Naive B cell (primary cell): ENCODE data around the gene CDK14. TPM values are rescaled to one million over a fixed set of nuclear protein-coding genes. Genes with fewer than 3 reads are reported as not detected.
"Not testable (repeated sequence)": the region's sequence is repeated elsewhere in the genome, so short reads cannot be mapped to it uniquely, and the experiment has no call there.

ENCODE experiments used
- ATAC-seq, 2 donors: fragments of 150-1000 bp; cut with Tn5 transposase; 2 replicates each; pipeline ENCODE4 v1.10.0; 2021; ENCODE audit warnings: low read depth in 2 of 2, mild to moderate bottlenecking in 2 of 2, moderate library complexity in 2 of 2
- DNase-seq: peaks from one replicate; pipeline ENCODE4 v3.0.0; 2022
- H3K27ac Mint-ChIP-seq, 6 donors: one replicate each; pipeline ENCODE4 v1.8.0; 2020 to 2022; ENCODE audit warnings: mild to moderate bottlenecking in 6 of 6, mixed read lengths in 6 of 6, moderate library complexity in 5 of 6, inconsistent platforms in 2 of 6
- H3K27me3 Mint-ChIP-seq, 3 donors: one replicate each; pipeline ENCODE4 v1.8.0; 2021 to 2022; ENCODE audit warnings: mixed read lengths in 3 of 3, mild to moderate bottlenecking in 1 of 3
- H3K36me3 Mint-ChIP-seq, 2 donors: one replicate each; pipeline ENCODE4 v1.8.0; 2020 to 2022; ENCODE audit warnings: mixed read lengths in 2 of 2, inconsistent platforms in 1 of 2, mild to moderate bottlenecking in 1 of 2
- H3K4me1 Mint-ChIP-seq, 3 donors: one replicate each; pipeline ENCODE4 v1.8.0; 2020 to 2022; ENCODE audit warnings: mixed read lengths in 3 of 3, inconsistent platforms in 1 of 3, mild to moderate bottlenecking in 1 of 3, moderate library complexity in 1 of 3
- H3K4me3 Mint-ChIP-seq, 8 donors: one replicate each; pipeline ENCODE4 v1.8.0; 2020 to 2022; ENCODE audit warnings: mild to moderate bottlenecking in 8 of 8, mixed read lengths in 8 of 8, moderate library complexity in 8 of 8, inconsistent platforms in 2 of 8
- H3K9me3 Mint-ChIP-seq, 7 donors: one replicate each; pipeline ENCODE4 v1.8.0; 2020 to 2022; ENCODE audit warnings: mixed read lengths in 7 of 7, mild to moderate bottlenecking in 5 of 7, inconsistent platforms in 2 of 7, moderate library complexity in 1 of 7
- polyA plus RNA-seq, 6 donors: library from polyadenylated mRNA; unstranded; fragments of 300-500 nt; fragmentation: Illumina TruSeq; gene quantifications; one replicate each; pipeline ENCODE4 v1.2.3, GENCODE V29; 2021; ENCODE audit warnings: low read depth in 6 of 6

The CDK14 gene
- polyA plus RNA-seq, 6 donors from 2014 or later, result 22.8 to 55.5 (median 42.3) TPM

GRCh38 chr7:90747516-90747915 lies 151.4 kb downstream of the CDK14 start:
- Mint-ChIP-seq H3K27me3 (no peaks in the 10 kb centered on the region), H3K36me3 (peaks cover 13 to 23% of the 10 kb centered on the region in 2 donors), H3K4me1 (peaks cover 29 to 48% (median 38%) of the 10 kb centered on the region in 3 donors), H3K27ac (peak overlapping the region in 1 of 6 donors; percentile 39), H3K4me3 (no peak overlapping the region), H3K9me3 (peaks cover 0 to 7% (median 0%) of the 10 kb centered on the region in 7 donors)
- ATAC-seq (no peak), DNase-seq (no peak)

GRCh38 chr7:90749262-90749661 lies 153.1 kb downstream of the CDK14 start:
- H3K4me3 Mint-ChIP-seq, result peak overlapping the region in 2 of 8 donors; percentile 29 to 44
- peak overlapping the region; percentile 20 to 76 (median 50) for H3K27ac Mint-ChIP-seq
- H3K27me3 Mint-ChIP-seq, result no peaks in the 10 kb centered on the region
- H3K36me3 Mint-ChIP-seq, result peaks cover 13 to 28% of the 10 kb centered on the region in 2 donors
- DNase-seq, result no peak
- peaks cover 0 to 7% (median 0%) of the 10 kb centered on the region in 7 donors for H3K9me3 Mint-ChIP-seq
- no peak for ATAC-seq
- H3K4me1 Mint-ChIP-seq, result peaks cover 42 to 66% (median 48%) of the 10 kb centered on the region in 3 donors

GRCh38 chr7:90749774-90750173 lies 153.7 kb downstream of the CDK14 start:
- no peaks in the 10 kb centered on the region for H3K27me3 Mint-ChIP-seq

GRCh38 chr7:90751595-90751994 lies 155.5 kb downstream of the CDK14 start:
- no peak for DNase-seq
- Mint-ChIP-seq H3K9me3 (no peaks in the 10 kb centered on the region), H3K36me3 (peaks cover 10 to 20% of the 10 kb centered on the region in 2 donors), H3K27me3 (no peaks in the 10 kb centered on the region), H3K4me1 (peaks cover 53 to 75% (median 58%) of the 10 kb centered on the region in 3 donors), H3K4me3 (no peak overlapping the region), H3K27ac (peak overlapping the region in 2 of 6 donors; percentile 41 to 69)
- ATAC-seq, result no peak

More at GRCh38 chr7:90749774-90750173, 153.7 kb downstream of the CDK14 start:
- Mint-ChIP-seq H3K36me3 (peaks cover 13 to 24% of the 10 kb centered on the region in 2 donors), H3K4me1 (peaks cover 47 to 71% (median 53%) of the 10 kb centered on the region in 3 donors), H3K27ac (peak overlapping the region in 2 of 6 donors; percentile 26 to 61), H3K9me3 (peaks cover 0 to 7% (median 0%) of the 10 kb centered on the region in 7 donors), H3K4me3 (peak overlapping the region in 2 of 8 donors; percentile 37 to 44)
- DNase-seq, result no peak
- ATAC-seq, result peak; percentile 60 to 76

GRCh38 chr7:90752051-90752450 lies 155.9 kb downstream of the CDK14 start:
- Mint-ChIP-seq H3K27ac (peak overlapping the region in 2 of 6 donors; percentile 30 to 41), H3K4me1 (peaks cover 58 to 80% (median 63%) of the 10 kb centered on the region in 3 donors), H3K27me3 (no peaks in the 10 kb centered on the region), H3K9me3 (no peaks in the 10 kb centered on the region), H3K36me3 (peaks cover 10 to 20% of the 10 kb centered on the region in 2 donors), H3K4me3 (no peak overlapping the region)
- DNase-seq (no peak), ATAC-seq (no peak)

GRCh38 chr7:90755041-90755440 lies 158.9 kb downstream of the CDK14 start:
- H3K4me1 Mint-ChIP-seq, result peaks cover 65 to 87% (median 71%) of the 10 kb centered on the region in 3 donors
- peaks cover 14 to 19% of the 10 kb centered on the region in 2 donors for H3K36me3 Mint-ChIP-seq
- peaks cover 0 to 9% (median 2%) of the 10 kb centered on the region in 7 donors for H3K9me3 Mint-ChIP-seq
- peak overlapping the region in 1 of 6 donors; percentile 26 for H3K27ac Mint-ChIP-seq
- DNase-seq (no peak), ATAC-seq (no peak)
- H3K4me3 Mint-ChIP-seq, result no peak overlapping the region
- no peaks in the 10 kb centered on the region for H3K27me3 Mint-ChIP-seq

GRCh38 chr7:90756366-90756765 lies 160.2 kb downstream of the CDK14 start:
- H3K4me1 Mint-ChIP-seq, result peaks cover 68 to 92% (median 76%) of the 10 kb centered on the region in 3 donors

GRCh38 chr7:90757565-90757950 lies 161.4 kb downstream of the CDK14 start:
- H3K9me3 Mint-ChIP-seq, H3K27me3 Mint-ChIP-seq: not testable (repeated sequence)
- DNase-seq, result peak; percentile 17
- Mint-ChIP-seq H3K27ac (peak overlapping the region; percentile 29 to 90 (median 64)), H3K36me3 (peaks cover 12 to 22% of the 10 kb centered on the region in 2 donors), H3K4me3 (peak overlapping the region in 7 of 8 donors; percentile 56 to 81 (median 66)), H3K4me1 (peaks cover 66 to 91% (median 80%) of the 10 kb centered on the region in 3 donors)
- ATAC-seq, result peak; percentile 96 to 98

More at GRCh38 chr7:90756366-90756765, 160.2 kb downstream of the CDK14 start:
- H3K9me3 Mint-ChIP-seq, result peaks cover 0 to 9% (median 2%) of the 10 kb centered on the region in 7 donors
- peak overlapping the region in 2 of 8 donors; percentile 3 to 6 for H3K4me3 Mint-ChIP-seq
- no peak for ATAC-seq
- H3K36me3 Mint-ChIP-seq, result peaks cover 10 to 19% of the 10 kb centered on the region in 2 donors
- no peak for DNase-seq
- peak overlapping the region in 3 of 6 donors; percentile 23 to 56 (median 29) for H3K27ac Mint-ChIP-seq
- no peaks in the 10 kb centered on the region for H3K27me3 Mint-ChIP-seq

- no peaks in the 10 kb centered on the region for H3K27me3 Mint-ChIP-seq
- DNase-seq (no peak), ATAC-seq (no peak)
- peaks cover 12 to 17% of the 10 kb centered on the region in 2 donors for H3K36me3 Mint-ChIP-seq
- peaks cover 0 to 9% (median 3%) of the 10 kb centered on the region in 7 donors for H3K9me3 Mint-ChIP-seq
- peak overlapping the region in 5 of 6 donors; percentile 30 to 90 (median 55) for H3K27ac Mint-ChIP-seq
- peaks cover 64 to 91% (median 84%) of the 10 kb centered on the region in 3 donors for H3K4me1 Mint-ChIP-seq
- peak overlapping the region in 1 of 8 donors; percentile 7 for H3K4me3 Mint-ChIP-seq
Measured at GRCh38 chr7:90758933-90759562, 162.9 kb downstream of the CDK14 start.

GRCh38 chr7:90759710-90760109 lies 163.6 kb downstream of the CDK14 start:
- no peak for DNase-seq
- peaks cover 64 to 88% (median 84%) of the 10 kb centered on the region in 3 donors for H3K4me1 Mint-ChIP-seq
- H3K9me3 Mint-ChIP-seq, result peaks cover 0 to 13% (median 3%) of the 10 kb centered on the region in 7 donors
- peak overlapping the region in 3 of 8 donors; percentile 7 to 58 (median 9) for H3K4me3 Mint-ChIP-seq
- peaks cover 17 to 18% of the 10 kb centered on the region in 2 donors for H3K36me3 Mint-ChIP-seq
- peak overlapping the region in 5 of 6 donors; percentile 30 to 90 (median 45) for H3K27ac Mint-ChIP-seq
- ATAC-seq, result no peak
- no peaks in the 10 kb centered on the region for H3K27me3 Mint-ChIP-seq

- Mint-ChIP-seq H3K9me3 (peaks cover 0 to 18% (median 4%) of the 10 kb centered on the region in 7 donors), H3K27ac (peak overlapping the region in 4 of 6 donors; percentile 11 to 88 (median 32)), H3K4me1 (peaks cover 69 to 91% (median 88%) of the 10 kb centered on the region in 3 donors), H3K36me3 (peaks cover 25 to 28% of the 10 kb centered on the region in 2 donors), H3K27me3 (no peaks in the 10 kb centered on the region), H3K4me3 (no peak overlapping the region)
- ATAC-seq, result no peak
- DNase-seq, result no peak
Measured at GRCh38 chr7:90760892-90761291, 164.8 kb downstream of the CDK14 start.

- DNase-seq, result no peak
- peaks cover 0 to 18% (median 4%) of the 10 kb centered on the region in 7 donors for H3K9me3 Mint-ChIP-seq
- peaks cover 65 to 89% (median 85%) of the 10 kb centered on the region in 3 donors for H3K4me1 Mint-ChIP-seq
- no peak overlapping the region for H3K4me3 Mint-ChIP-seq
- no peak for ATAC-seq
- peak overlapping the region in 4 of 6 donors; percentile 12 to 49 (median 32) for H3K27ac Mint-ChIP-seq
- peaks cover 32 to 33% of the 10 kb centered on the region in 2 donors for H3K36me3 Mint-ChIP-seq
- H3K27me3 Mint-ChIP-seq, result no peaks in the 10 kb centered on the region
Measured at GRCh38 chr7:90761584-90761983, 165.5 kb downstream of the CDK14 start.

GRCh38 chr7:90763108-90763507 lies 167.0 kb downstream of the CDK14 start:
- H3K27ac Mint-ChIP-seq, result peak overlapping the region in 2 of 6 donors; percentile 31 to 62
- peak overlapping the region in 1 of 8 donors; percentile 46 for H3K4me3 Mint-ChIP-seq
- no peaks in the 10 kb centered on the region for H3K27me3 Mint-ChIP-seq
- peaks cover 0 to 14% (median 7%) of the 10 kb centered on the region in 7 donors for H3K9me3 Mint-ChIP-seq
- H3K4me1 Mint-ChIP-seq, result peaks cover 62 to 89% (median 75%) of the 10 kb centered on the region in 3 donors
- ATAC-seq, result no peak
- peaks cover 43 to 45% of the 10 kb centered on the region in 2 donors for H3K36me3 Mint-ChIP-seq
- no peak for DNase-seq
